K562 (cell line): Measurements from ENCODE around the gene CCDC171. TPM values are rescaled to one million over a fixed set of nuclear protein-coding genes. Genes with fewer than 3 reads are reported as not detected.

Source experiments
- ADNP ChIP-seq: fragments of 200-800 bp; sonication (Bioruptor generic); IDR thresholded peaks from 2 replicates; pipeline ENCODE4 v1.6.1; 2016; ENCODE audit warnings: missing genetic modification characterization, missing compliant biosample characterization
- ASH1L ChIP-seq: fragments of 450-650 bp; IDR thresholded peaks from 2 replicates; pipeline ENCODE4 v1.6.1; 2018; ENCODE audit warnings: borderline replicate concordance, mild to moderate bottlenecking, low read depth; ENCODE audit not compliant: partially characterized antibody
- CBFA2T3 ChIP-seq: fragments of 450-650 bp; IDR thresholded peaks from 2 replicates; pipeline ENCODE4 v1.6.1; 2017
- CTBP1 ChIP-seq: fragments of 450-650 bp; IDR thresholded peaks from 2 replicates; pipeline ENCODE4 v1.6.1; 2016; ENCODE audit warnings: borderline replicate concordance
- HMG20B ChIP-seq: fragments of 250-450 bp; sonication (Bioruptor Pico); IDR thresholded peaks from 2 replicates; pipeline ENCODE4 v1.5.0; 2021; ENCODE audit warnings: mild to moderate bottlenecking
- HNRNPLL ChIP-seq: fragments of 200-400 bp; formaldehyde crosslinking; IDR thresholded peaks from 2 replicates; pipeline ENCODE4 v1.6.1; 2017; ENCODE audit warnings: low read length, low read depth, mild to moderate bottlenecking; ENCODE audit not compliant: poor library complexity, severe bottlenecking
- L3MBTL2 ChIP-seq: fragments of 450-650 bp; IDR thresholded peaks from 2 replicates; pipeline ENCODE4 v1.6.1; 2016; ENCODE audit warnings: mild to moderate bottlenecking, moderate library complexity
- MLLT1 ChIP-seq, 2 experiments: fragments of 450-650 bp; IDR thresholded peaks; 2 replicates each; pipeline ENCODE4 v1.6.1; 2016
- POLR2AphosphoS5 ChIP-seq: IDR thresholded peaks from 2 replicates; pipeline ENCODE4 v1.6.1; 2011; ENCODE audit warnings: mild to moderate bottlenecking, low read depth, low read length, moderate library complexity; ENCODE audit not compliant: control insufficient read depth, insufficient read depth
- RBM34 ChIP-seq: fragments of 200-400 bp; formaldehyde crosslinking; IDR thresholded peaks from 2 replicates; pipeline ENCODE4 v1.6.1; 2018; ENCODE audit warnings: low read length, borderline replicate concordance; ENCODE audit not compliant: insufficient read depth
- SMAD1 ChIP-seq: fragments of 150-350 bp; IDR thresholded peaks from 2 replicates; pipeline ENCODE4 v1.6.1; 2014; ENCODE audit warnings: low read length, low read depth; ENCODE audit not compliant: partially characterized antibody
- ZFP91 ChIP-seq: sonication (generic); formaldehyde crosslinking; IDR thresholded peaks from 2 replicates; pipeline ENCODE4 v1.8.0; 2022; ENCODE audit warnings: mild to moderate bottlenecking, missing genetic modification reagents
- ZNF3 ChIP-seq: fragments of 250-450 bp; sonication (Bioruptor Pico); IDR thresholded peaks from 2 replicates; pipeline ENCODE4 v1.5.0; 2021; ENCODE audit warnings: mild to moderate bottlenecking, moderate library complexity
- polyA plus RNA-seq, 8 experiments: library from polyadenylated mRNA; depleted of rRNA in 4 of 8; stranded (reverse) in 5 of 8; unstranded in 3 of 8; fragments of >200 nt; fragmentation: Nextera tagmentation in 2 of 8; fragmentation: Illumina TruSeq in 1 of 8; extraction: Ambion mirVana in 2 of 8; extraction: Trizol in 1 of 8; gene quantifications; 2 replicates each; pipeline versions ENCODE4 v1.2.1 to v1.2.3, GENCODE V29; 2011 to 2014; ENCODE audit warnings: inconsistent platforms in 1 of 8, missing spikeins in 1 of 8
- total RNA-seq, 7 experiments: library from RNA; depleted of rRNA in 6 of 7; stranded (reverse); fragments of >200 nt in 6 of 7; fragmentation: Illumina TruSeq in 2 of 7; extraction: Trizol in 2 of 7; gene quantifications; 2 replicates each; pipeline versions ENCODE4 v1.2.1 to v1.2.3, GENCODE V29; 2011 to 2021; ENCODE audit warnings: low replicate concordance in 1 of 7
- TF ChIP-seq, protein P1 (sequence below): sonication (generic); formaldehyde crosslinking; IDR thresholded peaks from 2 replicates; pipeline ENCODE4 v1.8.0; 2022; ENCODE audit warnings: missing genetic modification reagents, mild to moderate bottlenecking, borderline replicate concordance
- TF ChIP-seq, protein P2 (sequence below): fragments of 450-650 bp; IDR thresholded peaks from 2 replicates; pipeline ENCODE4 v1.6.1; 2018; ENCODE audit not compliant: partially characterized antibody
- TF ChIP-seq, protein P3 (sequence below): IDR thresholded peaks from 2 replicates; pipeline ENCODE4 v1.6.1; 2016; ENCODE audit warnings: missing genetic modification characterization, missing compliant biosample characterization

The CCDC171 gene
- total and polyA plus RNA-seq, 9 of the 15 experiments (the other 6 are each of a cell fraction or from before 2014, with no cell fraction given): 0.08 to 3.8 (median 0.27) TPM

- TF ChIP-seq SMAD1: no peak
- TF ChIP-seq L3MBTL2: peak; percentile 80
- TF ChIP-seq, protein P1, sequence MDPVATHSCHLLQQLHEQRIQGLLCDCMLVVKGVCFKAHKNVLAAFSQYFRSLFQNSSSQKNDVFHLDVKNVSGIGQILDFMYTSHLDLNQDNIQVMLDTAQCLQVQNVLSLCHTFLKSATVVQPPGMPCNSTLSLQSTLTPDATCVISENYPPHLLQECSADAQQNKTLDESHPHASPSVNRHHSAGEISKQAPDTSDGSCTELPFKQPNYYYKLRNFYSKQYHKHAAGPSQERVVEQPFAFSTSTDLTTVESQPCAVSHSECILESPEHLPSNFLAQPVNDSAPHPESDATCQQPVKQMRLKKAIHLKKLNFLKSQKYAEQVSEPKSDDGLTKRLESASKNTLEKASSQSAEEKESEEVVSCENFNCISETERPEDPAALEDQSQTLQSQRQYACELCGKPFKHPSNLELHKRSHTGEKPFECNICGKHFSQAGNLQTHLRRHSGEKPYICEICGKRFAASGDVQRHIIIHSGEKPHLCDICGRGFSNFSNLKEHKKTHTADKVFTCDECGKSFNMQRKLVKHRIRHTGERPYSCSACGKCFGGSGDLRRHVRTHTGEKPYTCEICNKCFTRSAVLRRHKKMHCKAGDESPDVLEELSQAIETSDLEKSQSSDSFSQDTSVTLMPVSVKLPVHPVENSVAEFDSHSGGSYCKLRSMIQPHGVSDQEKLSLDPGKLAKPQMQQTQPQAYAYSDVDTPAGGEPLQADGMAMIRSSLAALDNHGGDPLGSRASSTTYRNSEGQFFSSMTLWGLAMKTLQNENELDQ (CRISPR knock-in tag): no peak
- TF ChIP-seq ADNP (tag): no peak
- TF ChIP-seq ZNF3 (CRISPR knock-in tag): no peak
- no peak for TF ChIP-seq HMG20B (CRISPR knock-in tag)
- 0 out of 2 replicates have a peak, but pooled peaks have one; percentile 49 for TF ChIP-seq POLR2AphosphoS5
- peak in 1 of 2 experiments; percentile 99; a peak in 2 of 4 replicates for TF ChIP-seq MLLT1 (IDR thresholded peaks at IDR 0.05)
- TF ChIP-seq ZFP91 (CRISPR knock-in tag): no peak
- TF ChIP-seq ASH1L: peak; percentile 83
- TF ChIP-seq CBFA2T3: 0 out of 2 replicates have a peak, but pooled peaks have one; percentile 11
- no peak for TF ChIP-seq RBM34
- peak; percentile 98 for TF ChIP-seq HNRNPLL
- peak; percentile 93 for TF ChIP-seq CTBP1
- TF ChIP-seq, protein P2, sequence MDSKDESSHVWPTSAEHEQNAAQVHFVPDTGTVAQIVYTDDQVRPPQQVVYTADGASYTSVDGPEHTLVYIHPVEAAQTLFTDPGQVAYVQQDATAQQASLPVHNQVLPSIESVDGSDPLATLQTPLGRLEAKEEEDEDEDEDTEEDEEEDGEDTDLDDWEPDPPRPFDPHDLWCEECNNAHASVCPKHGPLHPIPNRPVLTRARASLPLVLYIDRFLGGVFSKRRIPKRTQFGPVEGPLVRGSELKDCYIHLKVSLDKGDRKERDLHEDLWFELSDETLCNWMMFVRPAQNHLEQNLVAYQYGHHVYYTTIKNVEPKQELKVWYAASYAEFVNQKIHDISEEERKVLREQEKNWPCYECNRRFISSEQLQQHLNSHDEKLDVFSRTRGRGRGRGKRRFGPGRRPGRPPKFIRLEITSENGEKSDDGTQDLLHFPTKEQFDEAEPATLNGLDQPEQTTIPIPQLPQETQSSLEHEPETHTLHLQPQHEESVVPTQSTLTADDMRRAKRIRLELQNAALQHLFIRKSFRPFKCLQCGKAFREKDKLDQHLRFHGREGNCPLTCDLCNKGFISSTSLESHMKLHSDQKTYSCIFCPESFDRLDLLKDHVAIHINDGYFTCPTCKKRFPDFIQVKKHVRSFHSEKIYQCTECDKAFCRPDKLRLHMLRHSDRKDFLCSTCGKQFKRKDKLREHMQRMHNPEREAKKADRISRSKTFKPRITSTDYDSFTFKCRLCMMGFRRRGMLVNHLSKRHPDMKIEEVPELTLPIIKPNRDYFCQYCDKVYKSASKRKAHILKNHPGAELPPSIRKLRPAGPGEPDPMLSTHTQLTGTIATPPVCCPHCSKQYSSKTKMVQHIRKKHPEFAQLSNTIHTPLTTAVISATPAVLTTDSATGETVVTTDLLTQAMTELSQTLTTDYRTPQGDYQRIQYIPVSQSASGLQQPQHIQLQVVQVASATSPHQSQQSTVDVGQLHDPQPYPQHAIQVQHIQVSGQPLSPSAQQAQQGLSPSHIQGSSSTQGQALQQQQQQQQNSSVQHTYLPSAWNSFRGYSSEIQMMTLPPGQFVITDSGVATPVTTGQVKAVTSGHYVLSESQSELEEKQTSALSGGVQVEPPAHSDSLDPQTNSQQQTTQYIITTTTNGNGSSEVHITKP: peak; percentile 100
- TF ChIP-seq, protein P3, sequence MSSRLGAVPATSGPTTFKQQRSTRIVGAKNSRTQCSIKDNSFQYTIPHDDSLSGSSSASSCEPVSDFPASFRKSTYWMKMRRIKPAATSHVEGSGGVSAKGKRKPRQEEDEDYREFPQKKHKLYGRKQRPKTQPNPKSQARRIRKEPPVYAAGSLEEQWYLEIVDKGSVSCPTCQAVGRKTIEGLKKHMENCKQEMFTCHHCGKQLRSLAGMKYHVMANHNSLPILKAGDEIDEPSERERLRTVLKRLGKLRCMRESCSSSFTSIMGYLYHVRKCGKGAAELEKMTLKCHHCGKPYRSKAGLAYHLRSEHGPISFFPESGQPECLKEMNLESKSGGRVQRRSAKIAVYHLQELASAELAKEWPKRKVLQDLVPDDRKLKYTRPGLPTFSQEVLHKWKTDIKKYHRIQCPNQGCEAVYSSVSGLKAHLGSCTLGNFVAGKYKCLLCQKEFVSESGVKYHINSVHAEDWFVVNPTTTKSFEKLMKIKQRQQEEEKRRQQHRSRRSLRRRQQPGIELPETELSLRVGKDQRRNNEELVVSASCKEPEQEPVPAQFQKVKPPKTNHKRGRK: no peak
Observed at GRCh38 chr9:15510789-15511575, 41.9 kb upstream of the CCDC171 start, which contains the start of gene PSIP1 (continued).
